DND-41 (cell line): Measurements from ENCODE around the gene DYNLL2.
A peak's percentile ranks its signal among the peaks of the same experiment; 100 is the strongest.
"Not testable (repeated sequence)": the region's sequence is repeated elsewhere in the genome, so short reads cannot be mapped to it uniquely, and the experiment has no call there.

Experiments used
- ATAC-seq: fragments of 200-7000 bp; cut with Tn5 transposase; 3 replicates; pipeline ENCODE4 v1.9.1; 2021; ENCODE audit warnings: low read depth; ENCODE audit not compliant: insufficient read depth
- DNase-seq: peaks from one replicate; pipeline ENCODE4 v3.0.0-alpha.2; 2020
- H2AFZ ChIP-seq: 2 replicates; pipeline ENCODE4 v1.6.0; 2012; ENCODE audit warnings: low read depth, low read length
- H3K27ac ChIP-seq: 2 replicates; pipeline ENCODE4 v1.5.1; 2012; ENCODE audit warnings: low read length, inconsistent platforms
- H3K27me3 ChIP-seq: fragments of 200-600 bp; sonication (generic); 2 replicates; pipeline ENCODE4 v1.6.0; 2012; ENCODE audit warnings: low read length, mild to moderate bottlenecking, inconsistent platforms; ENCODE audit not compliant: insufficient read depth, poor library complexity
- H3K36me3 ChIP-seq: 2 replicates; pipeline ENCODE4 v1.5.1; 2012; ENCODE audit warnings: low read length, inconsistent platforms; ENCODE audit not compliant: insufficient read depth
- H3K4me1 ChIP-seq: 2 replicates; pipeline ENCODE4 v1.5.1; 2012; ENCODE audit warnings: mild to moderate bottlenecking, low read length; ENCODE audit not compliant: insufficient read depth
- H3K4me2 ChIP-seq: 2 replicates; pipeline ENCODE4 v1.6.0; 2012; ENCODE audit warnings: mild to moderate bottlenecking, moderate library complexity, low read length, inconsistent platforms; ENCODE audit not compliant: insufficient read depth
- H3K4me3 ChIP-seq, 2 experiments: fragments of 200-600 bp in 1 of 2; shearing (Covaris generic) in 1 of 2; 2 replicates each; pipeline ENCODE4 v1.5.1; 2012 to 2016; ENCODE audit warnings: inconsistent platforms in 2 of 2, low read length in 2 of 2, mild to moderate bottlenecking in 2 of 2, low read depth in 1 of 2, moderate library complexity in 1 of 2
- H3K79me2 ChIP-seq: 2 replicates; pipeline ENCODE4 v1.6.0; 2012; ENCODE audit warnings: low read length, inconsistent platforms; ENCODE audit not compliant: insufficient read depth
- H3K9ac ChIP-seq: 2 replicates; pipeline ENCODE4 v1.6.0; 2012; ENCODE audit warnings: low read depth, mild to moderate bottlenecking, inconsistent platforms, low read length, moderate library complexity
- H3K9me3 ChIP-seq: 2 replicates; pipeline ENCODE4 v1.5.1; 2012; ENCODE audit warnings: low read length, moderate library complexity, mild to moderate bottlenecking, inconsistent platforms; ENCODE audit not compliant: insufficient read depth, severe bottlenecking
- H4K20me1 ChIP-seq: 2 replicates; pipeline ENCODE4 v1.6.0; 2012; ENCODE audit warnings: low read length; ENCODE audit not compliant: insufficient read depth
- EZH2 ChIP-seq: IDR thresholded peaks from 3 replicates; pipeline ENCODE4 v1.6.1; 2012; ENCODE audit warnings: borderline replicate concordance, low read depth, mild to moderate bottlenecking, moderate library complexity, low read length, inconsistent platforms; ENCODE audit not compliant: severe bottlenecking
- TF ChIP-seq, protein P1 (sequence below): IDR thresholded peaks from 2 replicates; pipeline ENCODE4 v1.5.1; 2012; ENCODE audit warnings: borderline replicate concordance, low read length, moderate library complexity, mild to moderate bottlenecking; ENCODE audit not compliant: poor library complexity, severe bottlenecking; ENCODE audit errors: extremely low read depth

The DYNLL2 gene

DNA sequence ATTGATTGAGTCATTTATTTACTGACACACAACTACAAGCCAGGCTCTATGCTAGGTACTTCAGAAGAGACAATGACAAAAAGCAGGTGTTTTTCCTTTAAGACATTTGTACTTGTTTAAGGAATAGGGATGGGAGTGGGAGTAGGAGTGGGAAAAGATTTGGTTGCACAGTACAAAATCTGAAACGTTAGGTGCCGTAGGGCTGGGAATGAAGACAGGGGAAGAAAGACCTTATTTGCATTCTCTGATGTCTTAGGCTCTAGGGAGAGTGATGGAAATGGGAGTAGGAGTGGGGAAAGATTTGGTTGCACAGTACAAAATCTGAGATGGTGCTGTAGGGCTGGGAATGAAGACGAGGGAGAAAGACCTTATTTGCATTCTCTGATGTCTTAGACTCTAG, 36.3 kb downstream of the DYNLL2 start:
- no peaks in the 10 kb centered on the region for H3K36me3 ChIP-seq
- no peaks in the 10 kb centered on the region for H3K9me3 ChIP-seq
- DNase-seq (no peak), ATAC-seq (no peak)
- H3K4me3 ChIP-seq: no peak overlapping the region
- H3K27ac ChIP-seq: no peak overlapping the region
- no peak overlapping the region for H2AFZ ChIP-seq
- no peaks in the 10 kb centered on the region for H3K4me1 ChIP-seq
- no peak overlapping the region for H3K4me2 ChIP-seq
- peaks cover 5% of the 10 kb centered on the region; the same call in 1 of the 2 replicates for H4K20me1 ChIP-seq
- no peaks in the 10 kb centered on the region for H3K79me2 ChIP-seq
- H3K9ac ChIP-seq: no peak overlapping the region
- TF ChIP-seq, protein P1, sequence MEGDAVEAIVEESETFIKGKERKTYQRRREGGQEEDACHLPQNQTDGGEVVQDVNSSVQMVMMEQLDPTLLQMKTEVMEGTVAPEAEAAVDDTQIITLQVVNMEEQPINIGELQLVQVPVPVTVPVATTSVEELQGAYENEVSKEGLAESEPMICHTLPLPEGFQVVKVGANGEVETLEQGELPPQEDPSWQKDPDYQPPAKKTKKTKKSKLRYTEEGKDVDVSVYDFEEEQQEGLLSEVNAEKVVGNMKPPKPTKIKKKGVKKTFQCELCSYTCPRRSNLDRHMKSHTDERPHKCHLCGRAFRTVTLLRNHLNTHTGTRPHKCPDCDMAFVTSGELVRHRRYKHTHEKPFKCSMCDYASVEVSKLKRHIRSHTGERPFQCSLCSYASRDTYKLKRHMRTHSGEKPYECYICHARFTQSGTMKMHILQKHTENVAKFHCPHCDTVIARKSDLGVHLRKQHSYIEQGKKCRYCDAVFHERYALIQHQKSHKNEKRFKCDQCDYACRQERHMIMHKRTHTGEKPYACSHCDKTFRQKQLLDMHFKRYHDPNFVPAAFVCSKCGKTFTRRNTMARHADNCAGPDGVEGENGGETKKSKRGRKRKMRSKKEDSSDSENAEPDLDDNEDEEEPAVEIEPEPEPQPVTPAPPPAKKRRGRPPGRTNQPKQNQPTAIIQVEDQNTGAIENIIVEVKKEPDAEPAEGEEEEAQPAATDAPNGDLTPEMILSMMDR: no peak
- no peak for TF ChIP-seq EZH2
- no peaks in the 10 kb centered on the region for H3K27me3 ChIP-seq

DNA sequence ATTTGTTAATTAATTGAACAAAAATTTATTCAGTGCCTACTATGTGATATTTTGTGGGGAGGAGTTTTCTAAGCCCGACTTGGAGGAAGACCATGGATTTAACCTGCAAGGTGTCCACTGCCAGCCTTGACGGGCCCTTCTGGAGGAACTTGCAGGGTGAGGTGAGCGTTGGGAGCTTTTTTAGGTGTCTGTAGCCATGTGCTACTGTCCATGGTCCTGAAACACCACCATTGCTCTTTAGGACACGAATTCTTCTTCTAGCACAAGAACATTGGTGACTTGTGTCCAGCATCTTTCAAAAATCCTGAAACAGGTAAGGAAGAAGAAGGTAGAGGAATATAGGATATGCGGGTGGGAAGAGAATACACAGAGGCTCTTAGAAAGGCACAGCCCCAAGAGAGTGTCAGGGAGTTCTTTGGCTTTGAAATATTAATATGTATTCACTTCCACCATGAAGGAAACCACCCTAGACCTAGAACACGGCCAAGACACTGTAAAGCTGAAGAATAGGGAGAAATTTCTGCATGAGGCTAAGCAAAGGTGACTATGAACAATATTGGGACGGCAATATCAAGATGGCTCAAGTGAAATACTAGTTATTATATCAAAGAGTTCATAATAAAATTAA, 37.1 kb downstream of the DYNLL2 start:
- no peak overlapping the region for H3K9ac ChIP-seq
- ATAC-seq (peak; percentile 80), DNase-seq (peak; percentile 67)

DNA sequence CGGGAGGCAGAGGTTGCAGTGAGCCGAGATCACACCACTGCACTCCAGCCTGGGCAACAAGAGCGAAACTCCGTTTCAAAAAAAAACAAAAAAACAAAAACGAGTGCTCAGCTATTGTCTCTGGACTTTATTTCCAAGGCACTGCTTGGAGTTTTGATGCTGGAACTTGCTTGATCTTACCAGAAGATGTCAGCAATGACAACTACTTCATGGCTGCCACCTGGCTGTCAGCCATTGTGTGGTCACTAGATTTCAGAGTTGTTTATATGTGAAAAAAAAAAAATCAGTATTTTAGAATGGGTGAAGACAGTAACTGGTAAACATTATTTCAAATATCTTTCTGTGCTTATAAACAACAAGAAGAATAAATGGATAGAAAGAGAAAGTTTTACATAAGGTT, 38.7 kb downstream of the DYNLL2 start:
- Histone ChIP-seq H3K4me1 (no peaks in the 10 kb centered on the region), H2AFZ (no peak overlapping the region), H3K9me3 (no peaks in the 10 kb centered on the region), H3K4me2 (no peak overlapping the region), H3K9ac (no peak overlapping the region), H3K36me3 (no peaks in the 10 kb centered on the region), H3K27ac (no peak overlapping the region), H3K4me3 (no peak overlapping the region), H3K27me3 (peaks cover 4% of the 10 kb centered on the region), H4K20me1 (no peaks in the 10 kb centered on the region), H3K79me2 (no peaks in the 10 kb centered on the region)
- no peak for TF ChIP-seq EZH2
- TF ChIP-seq, protein P1: peak; percentile 51
- DNase-seq: peak; percentile 18
- no peak for ATAC-seq

More for the DNA sequence above, 37.1 kb downstream of the DYNLL2 start:
- H4K20me1 ChIP-seq: peaks cover 5% of the 10 kb centered on the region; the same call in 1 of the 2 replicates
- H2AFZ ChIP-seq: no peak overlapping the region
- no peak overlapping the region for H3K4me3 ChIP-seq
- H3K79me2 ChIP-seq: no peaks in the 10 kb centered on the region
- TF ChIP-seq EZH2: no peak
- TF ChIP-seq, protein P1: no peak
- H3K9me3 ChIP-seq: no peaks in the 10 kb centered on the region
- H3K4me1 ChIP-seq: no peaks in the 10 kb centered on the region
- no peaks in the 10 kb centered on the region for H3K27me3 ChIP-seq
- H3K4me2 ChIP-seq: no peak overlapping the region
- H3K36me3 ChIP-seq: no peaks in the 10 kb centered on the region
- no peak overlapping the region for H3K27ac ChIP-seq

DNA sequence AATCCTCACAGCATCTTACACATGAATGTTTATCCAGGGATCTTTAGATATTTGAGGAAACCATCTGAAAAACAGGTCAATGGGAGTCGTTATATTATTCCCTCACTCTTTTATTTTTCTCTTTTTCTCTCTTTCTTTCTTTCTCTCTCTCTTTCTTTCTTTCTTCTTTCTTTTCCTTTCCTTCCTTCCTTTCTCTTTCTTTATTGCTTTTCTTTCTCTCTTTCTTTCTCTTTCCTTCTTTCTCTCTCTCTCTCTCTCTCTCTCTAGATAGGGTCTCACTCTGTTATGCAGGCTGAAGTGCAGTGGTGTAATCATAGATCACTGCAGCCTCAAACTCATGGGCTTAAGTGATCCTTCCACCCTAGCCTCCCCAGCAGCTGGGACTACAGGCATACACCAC, 44.6 kb downstream of the DYNLL2 start:
- Histone ChIP-seq H3K4me2 (no peak overlapping the region), H3K9me3 (no peaks in the 10 kb centered on the region), H3K36me3 (no peaks in the 10 kb centered on the region), H3K4me1 (no peaks in the 10 kb centered on the region), H3K4me3 (no peak overlapping the region), H2AFZ (no peak overlapping the region), H3K79me2 (no peaks in the 10 kb centered on the region), H3K27me3 (peaks cover 12% of the 10 kb centered on the region), H4K20me1 (no peaks in the 10 kb centered on the region), H3K9ac (no peak overlapping the region), H3K27ac (no peak overlapping the region)
- ATAC-seq: no peak
- DNase-seq: no peak
- TF ChIP-seq EZH2: no peak
- TF ChIP-seq, protein P1: no peak

DNA sequence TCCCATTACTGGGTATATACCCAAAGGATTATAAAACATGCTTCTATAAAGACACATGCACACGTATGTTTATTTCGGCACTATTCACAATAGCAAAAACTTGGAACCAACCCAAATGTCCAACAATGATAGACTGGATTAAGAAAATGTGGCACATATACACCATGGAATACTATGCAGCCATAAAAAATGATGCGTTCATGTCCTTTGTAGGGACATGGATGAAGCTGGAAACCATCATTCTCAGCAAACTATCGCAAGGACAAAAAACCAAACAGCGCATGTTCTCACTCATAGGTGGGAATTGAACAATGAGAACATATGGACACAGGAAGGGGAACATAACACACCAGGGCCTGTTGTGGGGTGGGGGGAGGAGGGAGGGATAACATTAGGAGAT, 49.5 kb downstream of the DYNLL2 start:
- not testable (repeated sequence) for H3K9ac ChIP-seq, H3K4me1 ChIP-seq, H3K4me2 ChIP-seq, DNase-seq, H3K9me3 ChIP-seq, H3K79me2 ChIP-seq, H3K4me3 ChIP-seq, H2AFZ ChIP-seq, H3K36me3 ChIP-seq, ATAC-seq, H4K20me1 ChIP-seq, H3K27ac ChIP-seq
- peaks cover 16% of the 10 kb centered on the region for H3K27me3 ChIP-seq
